Uterus (tissue), 4 donors: ENCODE data around the gene SEMA4B. TPM values are rescaled to one million over a fixed set of nuclear protein-coding genes. Genes with fewer than 3 reads are reported as not detected.

ENCODE experiments used
- DNase-seq, 2 donors: peaks; one replicate each; pipeline ENCODE4 v3.0.0-alpha.2; 2019 to 2020
- H3K27ac ChIP-seq, 2 donors: fragments of 200-600 bp; sonication (generic); 1 replicate in 1 of 2; 2 replicates in 1 of 2; pipeline ENCODE4 v1.5.1; 2016 to 2018
- H3K27me3 ChIP-seq, 2 donors: fragments of 200-600 bp; sonication (generic); one replicate each; pipeline ENCODE4 v1.5.1; 2018 to 2019; ENCODE audit warnings: control low read depth in 1 of 2
- H3K36me3 ChIP-seq, 2 donors: fragments of 200-600 bp; sonication (generic); one replicate each; pipeline ENCODE4 v1.5.1; 2019; ENCODE audit warnings: control low read depth in 1 of 2
- H3K4me1 ChIP-seq, 2 donors: fragments of 200-600 bp; sonication (generic); one replicate each; pipeline ENCODE4 v1.5.1; 2018 to 2019; ENCODE audit warnings: control low read depth in 1 of 2
- H3K4me3 ChIP-seq, 2 donors: fragments of 200-600 bp; sonication (generic); 1 replicate in 1 of 2; 2 replicates in 1 of 2; pipeline ENCODE4 v1.5.1; 2018 to 2019; ENCODE audit warnings: mild to moderate bottlenecking in 1 of 2
- H3K9me3 ChIP-seq, 2 donors: fragments of 200-600 bp; sonication (generic); one replicate each; pipeline ENCODE4 v1.5.1; 2019; ENCODE audit warnings: control low read depth in 1 of 2
- CTCF ChIP-seq, 4 experiments: fragments of 200-600 bp in 2 of 4; fragments of 450-650 bp in 2 of 4; sonication (generic) in 2 of 4; IDR thresholded peaks; one replicate each; pipeline ENCODE4 v1.5.1; 2016 to 2019; ENCODE audit warnings: antibody characterized with exemption in 4 of 4, mild to moderate bottlenecking in 2 of 4, moderate library complexity in 1 of 4
- POLR2A ChIP-seq, 2 donors: fragments of 450-650 bp; IDR thresholded peaks; one replicate each; pipeline ENCODE4 v1.6.1; 2016; ENCODE audit warnings: antibody characterized with exemption in 2 of 2, mild to moderate bottlenecking in 1 of 2, moderate library complexity in 1 of 2
- intact Hi-C: fragments of 100-400 bp; cut with DNase I; formaldehyde crosslinking; loops from one replicate; pipeline ENCODE4 v1.15.1; 2023; ENCODE audit warnings: low total_unique reads
- total RNA-seq, 4 donors: library from RNA; depleted of rRNA in 3 of 4; stranded (reverse); fragments of >200 nt in 3 of 4; gene quantifications; one replicate each; pipeline versions ENCODE4 v1.1.0 to v1.2.4, GENCODE V29; 2014 to 2023
- donor health status: DM: yes; HTN: yes; CAD: no.

The SEMA4B gene
- total RNA-seq, 4 donors from 2014 or later: 6.7 to 50.1 (median 22.8) TPM

GRCh38 chr15:90189781-90190467, 11.2 kb upstream of the SEMA4B start:
- TF ChIP-seq CTCF (IDR thresholded peaks at IDR 0.05): no peak
- no peak overlapping the region for H3K4me3 ChIP-seq
- intact Hi-C loops: no loop called here
- DNase-seq: no peak
- no peaks in the 10 kb centered on the region for H3K36me3 ChIP-seq
- H3K9me3 ChIP-seq: no peaks in the 10 kb centered on the region
- H3K27me3 ChIP-seq: no peaks in the 10 kb centered on the region
- no peak overlapping the region for H3K27ac ChIP-seq
- H3K4me1 ChIP-seq: peaks cover 0 to 3% of the 10 kb centered on the region in 2 donors

- no peaks in the 10 kb centered on the region for H3K27me3 ChIP-seq
- TF ChIP-seq CTCF (IDR thresholded peaks at IDR 0.05): no peak
- TF ChIP-seq POLR2A (IDR thresholded peaks at IDR 0.05): no peak
- H3K27ac ChIP-seq: peak overlapping the region in 1 of 2 donors; percentile 77
- no peak for DNase-seq
- intact Hi-C loops: no loop called here
- no peaks in the 10 kb centered on the region for H3K4me1 ChIP-seq
- no peak overlapping the region for H3K4me3 ChIP-seq
- H3K9me3 ChIP-seq: no peaks in the 10 kb centered on the region
- no peaks in the 10 kb centered on the region for H3K36me3 ChIP-seq
Observed at GRCh38 chr15:90190606-90191343, 10.4 kb upstream of the SEMA4B start.

GRCh38 chr15:90191344-90191687, 9.8 kb upstream of the SEMA4B start:
- no peak for TF ChIP-seq CTCF (IDR thresholded peaks at IDR 0.05)
- TF ChIP-seq POLR2A (IDR thresholded peaks at IDR 0.05): no peak
- no peaks in the 10 kb centered on the region for H3K36me3 ChIP-seq
- intact Hi-C loops: no loop called here
- no peaks in the 10 kb centered on the region for H3K9me3 ChIP-seq
- no peaks in the 10 kb centered on the region for H3K27me3 ChIP-seq
- no peak for DNase-seq
- peak overlapping the region in 1 of 2 donors; percentile 77 for H3K27ac ChIP-seq
- no peaks in the 10 kb centered on the region for H3K4me1 ChIP-seq
- H3K4me3 ChIP-seq: no peak overlapping the region

GRCh38 chr15:90191794-90192509, 9.2 kb upstream of the SEMA4B start:
- intact Hi-C loops: no loop called here
- Histone ChIP-seq H3K4me3 (no peak overlapping the region), H3K27ac (peak overlapping the region; percentile 26 to 77), H3K36me3 (no peaks in the 10 kb centered on the region), H3K27me3 (no peaks in the 10 kb centered on the region), H3K9me3 (no peaks in the 10 kb centered on the region), H3K4me1 (no peaks in the 10 kb centered on the region)
- peak; percentile 57 to 64 for DNase-seq
- TF ChIP-seq CTCF (IDR thresholded peaks at IDR 0.05) (no peak), POLR2A (IDR thresholded peaks at IDR 0.05) (no peak)
